Uterus (tissue), 2 donors: ENCODE results near the gene NAT9.

Experiments
- POLR2A ChIP-seq, 2 donors: fragments of 450-650 bp; IDR thresholded peaks; one replicate each; pipeline ENCODE4 v1.6.1; 2016; ENCODE audit warnings: antibody characterized with exemption in 2 of 2, mild to moderate bottlenecking in 1 of 2, moderate library complexity in 1 of 2
- TF ChIP-seq, protein P1 (sequence below), 4 experiments: fragments of 200-600 bp in 2 of 4; fragments of 450-650 bp in 2 of 4; sonication (generic) in 2 of 4; IDR thresholded peaks; one replicate each; pipeline ENCODE4 v1.5.1; 2016 to 2019; ENCODE audit warnings: antibody characterized with exemption in 4 of 4, mild to moderate bottlenecking in 2 of 4, moderate library complexity in 1 of 4

DNA sequence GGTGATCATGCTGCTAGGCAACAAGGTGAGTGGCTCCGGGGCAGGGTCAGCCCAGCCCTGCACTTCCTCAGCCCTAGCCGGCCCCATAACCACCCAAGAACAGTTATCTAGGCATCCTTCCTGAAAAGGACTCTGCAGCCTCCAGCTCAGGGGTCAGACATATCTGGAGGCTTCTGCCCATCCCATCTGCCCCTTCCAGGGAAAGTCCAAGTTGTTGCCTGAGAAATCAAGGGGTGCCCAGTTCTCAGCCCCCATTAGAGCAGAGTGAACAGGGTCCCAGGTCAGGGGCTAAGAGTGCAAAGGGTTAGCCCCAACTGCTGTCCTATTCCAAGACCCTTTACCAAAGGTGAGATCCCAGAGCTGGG is 31.8 kb downstream of the NAT9 start:
- TF ChIP-seq, protein P1, sequence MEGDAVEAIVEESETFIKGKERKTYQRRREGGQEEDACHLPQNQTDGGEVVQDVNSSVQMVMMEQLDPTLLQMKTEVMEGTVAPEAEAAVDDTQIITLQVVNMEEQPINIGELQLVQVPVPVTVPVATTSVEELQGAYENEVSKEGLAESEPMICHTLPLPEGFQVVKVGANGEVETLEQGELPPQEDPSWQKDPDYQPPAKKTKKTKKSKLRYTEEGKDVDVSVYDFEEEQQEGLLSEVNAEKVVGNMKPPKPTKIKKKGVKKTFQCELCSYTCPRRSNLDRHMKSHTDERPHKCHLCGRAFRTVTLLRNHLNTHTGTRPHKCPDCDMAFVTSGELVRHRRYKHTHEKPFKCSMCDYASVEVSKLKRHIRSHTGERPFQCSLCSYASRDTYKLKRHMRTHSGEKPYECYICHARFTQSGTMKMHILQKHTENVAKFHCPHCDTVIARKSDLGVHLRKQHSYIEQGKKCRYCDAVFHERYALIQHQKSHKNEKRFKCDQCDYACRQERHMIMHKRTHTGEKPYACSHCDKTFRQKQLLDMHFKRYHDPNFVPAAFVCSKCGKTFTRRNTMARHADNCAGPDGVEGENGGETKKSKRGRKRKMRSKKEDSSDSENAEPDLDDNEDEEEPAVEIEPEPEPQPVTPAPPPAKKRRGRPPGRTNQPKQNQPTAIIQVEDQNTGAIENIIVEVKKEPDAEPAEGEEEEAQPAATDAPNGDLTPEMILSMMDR (IDR thresholded peaks at IDR 0.05), result no peak
- TF ChIP-seq POLR2A (IDR thresholded peaks at IDR 0.05), result no peak
